Measurements from ENCODE around the gene BATF2.
"Not testable (repeated sequence)": the region's sequence is repeated elsewhere in the genome, so short reads cannot be mapped to it uniquely, and the experiment has no call there.

Gene BATF2

GRCh38 chr11:65003968-65004367 lies 7.2 kb upstream of the BATF2 start:
- not testable (repeated sequence) for H3K4me1 Mint-ChIP-seq; H3K4me3 Mint-ChIP-seq; H3K27ac Mint-ChIP-seq (ENCODE audit: low read depth); DNase-seq (ENCODE audit: low spot score in 2 of 2); H3K36me3 Mint-ChIP-seq (ENCODE audit: insufficient read depth); ATAC-seq (replicated peaks; ENCODE audit: extremely low read depth, poor library complexity, severe bottlenecking); H3K9me3 Mint-ChIP-seq
- H3K27me3 Mint-ChIP-seq, result peaks cover 12% of the 10 kb centered on the region

GRCh38 chr11:65003282-65003681 lies 6.5 kb upstream of the BATF2 start:
- no peak for DNase-seq (ENCODE audit: low spot score in 2 of 2)
- no peaks in the 10 kb centered on the region for H3K9me3 Mint-ChIP-seq
- H3K27me3 Mint-ChIP-seq, result peaks cover 12% of the 10 kb centered on the region
- no peak overlapping the region for H3K27ac Mint-ChIP-seq (ENCODE audit: low read depth)
- H3K4me3 Mint-ChIP-seq, result no peak overlapping the region
- H3K4me1 Mint-ChIP-seq, result peaks cover 5% of the 10 kb centered on the region
- H3K36me3 Mint-ChIP-seq (ENCODE audit: insufficient read depth), result no peaks in the 10 kb centered on the region
- no peak for ATAC-seq (replicated peaks; ENCODE audit: extremely low read depth, poor library complexity, severe bottlenecking)

- Mint-ChIP-seq H3K9me3 (no peaks in the 10 kb centered on the region), H3K27ac (ENCODE audit: low read depth) (no peak overlapping the region), H3K36me3 (ENCODE audit: insufficient read depth) (no peaks in the 10 kb centered on the region), H3K4me3 (no peak overlapping the region), H3K27me3 (peaks cover 12% of the 10 kb centered on the region), H3K4me1 (peaks cover 7% of the 10 kb centered on the region)
- no peak for DNase-seq (ENCODE audit: low spot score in 2 of 2)
- ATAC-seq (replicated peaks; ENCODE audit: extremely low read depth, poor library complexity, severe bottlenecking), result no peak
These were observed 5.9 kb upstream of the BATF2 start for GRCh38 chr11:65002706-65003105.

GRCh38 chr11:64999478-64999877 lies 2.7 kb upstream of the BATF2 start:
- Mint-ChIP-seq H3K9me3 (no peaks in the 10 kb centered on the region), H3K4me1 (peaks cover 12% of the 10 kb centered on the region), H3K27ac (ENCODE audit: low read depth) (no peak overlapping the region), H3K4me3 (no peak overlapping the region), H3K27me3 (peaks cover 12% of the 10 kb centered on the region), H3K36me3 (ENCODE audit: insufficient read depth) (no peaks in the 10 kb centered on the region)
- ATAC-seq (replicated peaks; ENCODE audit: extremely low read depth, poor library complexity, severe bottlenecking) (no peak), DNase-seq (ENCODE audit: low spot score in 2 of 2) (no peak)

GRCh38 chr11:64998690-64999431 lies 2.1 kb upstream of the BATF2 start:
- H3K9me3 Mint-ChIP-seq, result no peaks in the 10 kb centered on the region
- DNase-seq (ENCODE audit: low spot score in 2 of 2), result no peak
- H3K27me3 Mint-ChIP-seq, result peaks cover 11% of the 10 kb centered on the region
- peak overlapping the region; percentile 35 for H3K27ac Mint-ChIP-seq (ENCODE audit: low read depth)
- H3K4me3 Mint-ChIP-seq, result no peak overlapping the region
- no peaks in the 10 kb centered on the region for H3K36me3 Mint-ChIP-seq (ENCODE audit: insufficient read depth)
- ATAC-seq (replicated peaks; ENCODE audit: extremely low read depth, poor library complexity, severe bottlenecking), result no peak
- peaks cover 12% of the 10 kb centered on the region for H3K4me1 Mint-ChIP-seq

- Mint-ChIP-seq H3K4me1 (peaks cover 12% of the 10 kb centered on the region), H3K9me3 (no peaks in the 10 kb centered on the region), H3K27me3 (peaks cover 11% of the 10 kb centered on the region), H3K36me3 (ENCODE audit: insufficient read depth) (no peaks in the 10 kb centered on the region), H3K27ac (ENCODE audit: low read depth) (peak overlapping the region; percentile 35), H3K4me3 (no peak overlapping the region)
- ATAC-seq (replicated peaks; ENCODE audit: extremely low read depth, poor library complexity, severe bottlenecking), result no peak
- no peak for DNase-seq (ENCODE audit: low spot score in 2 of 2)
These were observed 1.4 kb upstream of the BATF2 start for GRCh38 chr11:64998141-64998540.

- H3K27me3 Mint-ChIP-seq, result peaks cover 26% of the 10 kb centered on the region
- H3K36me3 Mint-ChIP-seq (ENCODE audit: insufficient read depth), result no peaks in the 10 kb centered on the region
- DNase-seq (ENCODE audit: low spot score in 2 of 2) (no peak), ATAC-seq (replicated peaks; ENCODE audit: extremely low read depth, poor library complexity, severe bottlenecking) (no peak)
- peak overlapping the region; percentile 29 for H3K4me3 Mint-ChIP-seq
- H3K9me3 Mint-ChIP-seq, result no peaks in the 10 kb centered on the region
- peaks cover 12% of the 10 kb centered on the region for H3K4me1 Mint-ChIP-seq
- H3K27ac Mint-ChIP-seq (ENCODE audit: low read depth), result no peak overlapping the region
These were observed 453 bp downstream of the BATF2 start for GRCh38 chr11:64996327-64996709.

GRCh38 chr11:64994318-64994717 lies 2.5 kb downstream of the BATF2 start:
- H3K4me3 Mint-ChIP-seq, result no peak overlapping the region
- no peaks in the 10 kb centered on the region for H3K9me3 Mint-ChIP-seq
- no peaks in the 10 kb centered on the region for H3K36me3 Mint-ChIP-seq (ENCODE audit: insufficient read depth)
- no peak overlapping the region for H3K27ac Mint-ChIP-seq (ENCODE audit: low read depth)
- H3K27me3 Mint-ChIP-seq, result peaks cover 40% of the 10 kb centered on the region
- H3K4me1 Mint-ChIP-seq, result peaks cover 18% of the 10 kb centered on the region
- ATAC-seq (replicated peaks; ENCODE audit: extremely low read depth, poor library complexity, severe bottlenecking) (no peak), DNase-seq (ENCODE audit: low spot score in 2 of 2) (no peak)

GRCh38 chr11:64990222-64990923 lies 6.4 kb downstream of the BATF2 start:
- peaks cover 43% of the 10 kb centered on the region for H3K27me3 Mint-ChIP-seq
- DNase-seq (ENCODE audit: low spot score in 2 of 2) (no peak), ATAC-seq (replicated peaks; ENCODE audit: extremely low read depth, poor library complexity, severe bottlenecking) (no peak)
- no peak overlapping the region for H3K4me3 Mint-ChIP-seq
- H3K27ac Mint-ChIP-seq (ENCODE audit: low read depth), result no peak overlapping the region
- H3K4me1 Mint-ChIP-seq, result peaks cover 7% of the 10 kb centered on the region
- H3K9me3 Mint-ChIP-seq, result no peaks in the 10 kb centered on the region
- peaks cover 2% of the 10 kb centered on the region for H3K36me3 Mint-ChIP-seq (ENCODE audit: insufficient read depth)

GRCh38 chr11:64989416-64989815 lies 7.4 kb downstream of the BATF2 start:
- Mint-ChIP-seq H3K36me3 (ENCODE audit: insufficient read depth) (peaks cover 2% of the 10 kb centered on the region), H3K4me1 (peaks cover 12% of the 10 kb centered on the region), H3K27ac (ENCODE audit: low read depth) (no peak overlapping the region), H3K27me3 (peaks cover 52% of the 10 kb centered on the region), H3K4me3 (no peak overlapping the region), H3K9me3 (no peaks in the 10 kb centered on the region)
- ATAC-seq (replicated peaks; ENCODE audit: extremely low read depth, poor library complexity, severe bottlenecking) (no peak), DNase-seq (ENCODE audit: low spot score in 2 of 2) (no peak)

GRCh38 chr11:64987998-64988854 lies 8.5 kb downstream of the BATF2 start:
- no peaks in the 10 kb centered on the region for H3K9me3 Mint-ChIP-seq
- peaks cover 55% of the 10 kb centered on the region for H3K27me3 Mint-ChIP-seq
- H3K27ac Mint-ChIP-seq (ENCODE audit: low read depth), result no peak overlapping the region
- H3K4me3 Mint-ChIP-seq, result no peak overlapping the region
- DNase-seq (ENCODE audit: low spot score in 2 of 2) (no peak), ATAC-seq (replicated peaks; ENCODE audit: extremely low read depth, poor library complexity, severe bottlenecking) (no peak)
- H3K36me3 Mint-ChIP-seq (ENCODE audit: insufficient read depth), result peaks cover 2% of the 10 kb centered on the region
- H3K4me1 Mint-ChIP-seq, result peaks cover 12% of the 10 kb centered on the region

GRCh38 chr11:64983339-64983738 lies 13.4 kb downstream of the BATF2 start:
- DNase-seq (ENCODE audit: low spot score in 2 of 2); ATAC-seq (replicated peaks; ENCODE audit: extremely low read depth, poor library complexity, severe bottlenecking); H3K36me3 Mint-ChIP-seq (ENCODE audit: insufficient read depth); H3K4me1 Mint-ChIP-seq; H3K27ac Mint-ChIP-seq (ENCODE audit: low read depth); H3K9me3 Mint-ChIP-seq; H3K4me3 Mint-ChIP-seq: not testable (repeated sequence)
- peaks cover 42% of the 10 kb centered on the region for H3K27me3 Mint-ChIP-seq
